Mesendoderm (in vitro differentiated cells): ENCODE measurements around the gene COA1.
"Not testable (repeated sequence)": the region's sequence is repeated elsewhere in the genome, so short reads cannot be mapped to it uniquely, and the experiment has no call there.

ENCODE experiments used
- DNase-seq: peaks from one replicate; pipeline ENCODE4 v3.0.0; 2013
- H2AK5ac ChIP-seq: 2 replicates; pipeline ENCODE4 v1.6.1; 2013; ENCODE audit warnings: low read length, inconsistent platforms
- H2BK120ac ChIP-seq: 2 replicates; pipeline ENCODE4 v1.6.1; 2013; ENCODE audit warnings: low read depth, mild to moderate bottlenecking, low read length, moderate library complexity, mixed read lengths
- H2BK15ac ChIP-seq: replicated peaks from 2 replicates; pipeline ENCODE4 v1.6.1; 2013; ENCODE audit warnings: low read depth, mild to moderate bottlenecking, moderate library complexity
- H2BK5ac ChIP-seq: 2 replicates; pipeline ENCODE4 v1.6.1; 2013; ENCODE audit warnings: low read length, inconsistent platforms
- H3K18ac ChIP-seq: 2 replicates; pipeline ENCODE4 v1.6.1; 2013; ENCODE audit warnings: mild to moderate bottlenecking, low read length, mixed read lengths
- H3K23ac ChIP-seq: one replicate; pipeline ENCODE4 v1.6.1; 2013; ENCODE audit warnings: low read length
- H3K27ac ChIP-seq: 2 replicates; pipeline ENCODE4 v1.5.1; 2013; ENCODE audit warnings: low read depth, mild to moderate bottlenecking, inconsistent platforms, low read length, moderate library complexity
- H3K27me3 ChIP-seq: 2 replicates; pipeline ENCODE4 v1.6.1; 2013; ENCODE audit warnings: low read length, control low read depth, mild to moderate bottlenecking, inconsistent platforms; ENCODE audit not compliant: insufficient read depth, poor library complexity
- H3K36me3 ChIP-seq: 2 replicates; pipeline ENCODE4 v1.6.1; 2013; ENCODE audit warnings: low read length, inconsistent platforms; ENCODE audit not compliant: control insufficient read depth, insufficient read depth
- H3K4ac ChIP-seq: one replicate; pipeline ENCODE4 v1.6.1; 2013; ENCODE audit warnings: low read depth, mild to moderate bottlenecking, low read length, moderate library complexity
- H3K4me1 ChIP-seq: 2 replicates; pipeline ENCODE4 v1.6.1; 2013; ENCODE audit warnings: low read depth, low read length, inconsistent platforms; ENCODE audit not compliant: control insufficient read depth
- H3K4me2 ChIP-seq: 2 replicates; pipeline ENCODE4 v1.6.1; 2013; ENCODE audit warnings: low read length
- H3K4me3 ChIP-seq: 2 replicates; pipeline ENCODE4 v1.5.1; 2013; ENCODE audit warnings: mild to moderate bottlenecking, low read length
- H3K56ac ChIP-seq: one replicate; pipeline ENCODE4 v1.6.1; 2013; ENCODE audit warnings: low read length
- H3K79me1 ChIP-seq: 2 replicates; pipeline ENCODE4 v1.6.1; 2013; ENCODE audit warnings: low read length, inconsistent platforms
- H3K79me2 ChIP-seq: 2 replicates; pipeline ENCODE4 v1.6.1; 2013; ENCODE audit warnings: mild to moderate bottlenecking, low read length; ENCODE audit not compliant: control insufficient read depth, insufficient read depth
- H3K9ac ChIP-seq: 2 replicates; pipeline ENCODE4 v1.6.1; 2013; ENCODE audit warnings: low read length, inconsistent platforms
- H4K5ac ChIP-seq: one replicate; pipeline ENCODE4 v1.6.1; 2013; ENCODE audit warnings: low read length
- H4K8ac ChIP-seq: one replicate; pipeline ENCODE4 v1.6.1; 2013; ENCODE audit warnings: low read depth, mild to moderate bottlenecking, control low read depth, low read length, moderate library complexity
- WGBS: extraction: QIAGEN DNeasy Blood & Tissue Kit; methylation state at CpG from one replicate; pipeline ENCODE4 v1.1.7; 2013; ENCODE audit warnings: low lambda C conversion rate, missing lambda C conversion rate; ENCODE audit not compliant: insufficient coverage; ENCODE audit errors: extremely low coverage; 5-methylcytosine and 5-hydroxymethylcytosine counted together

Gene COA1

GRCh38 chr7:43679210-43680068 is 49.9 kb downstream of the COA1 start:
- H2AK5ac ChIP-seq = no peak overlapping the region
- H3K4me3 ChIP-seq = no peak overlapping the region
- WGBS = no CpG with 5 or more reads among the region's 4 CpGs
- H3K27me3 ChIP-seq = no peaks in the 10 kb centered on the region
- H3K9ac ChIP-seq = no peak overlapping the region
- H4K8ac ChIP-seq = no peak overlapping the region
- no peak overlapping the region for H3K4me2 ChIP-seq
- no peak overlapping the region for H3K18ac ChIP-seq
- H3K27ac ChIP-seq = no peak overlapping the region
- no peak overlapping the region for H2BK120ac ChIP-seq
- no peak overlapping the region for H2BK5ac ChIP-seq
- peaks cover 11% of the 10 kb centered on the region for H3K79me1 ChIP-seq
- H3K79me2 ChIP-seq = peaks cover 26% of the 10 kb centered on the region
- H3K4me1 ChIP-seq = no peaks in the 10 kb centered on the region
- H3K4ac ChIP-seq = no peak overlapping the region
- no peak for DNase-seq
- no peak overlapping the region for H3K56ac ChIP-seq
- H3K23ac ChIP-seq = no peak overlapping the region
- no peaks in the 10 kb centered on the region for H3K36me3 ChIP-seq
- no peak overlapping the region for H4K5ac ChIP-seq
- no peak overlapping the region for H2BK15ac ChIP-seq

GRCh38 chr7:43678315-43678714 is 51.0 kb downstream of the COA1 start:
- Histone ChIP-seq H3K4me3 (no peak overlapping the region), H4K5ac (no peak overlapping the region), H2BK15ac (no peak overlapping the region), H2BK5ac (no peak overlapping the region), H3K79me1 (peaks cover 5% of the 10 kb centered on the region), H3K56ac (no peak overlapping the region), H3K4ac (no peak overlapping the region), H3K18ac (no peak overlapping the region), H3K23ac (no peak overlapping the region), H4K8ac (no peak overlapping the region), H3K4me2 (no peak overlapping the region), H3K27ac (no peak overlapping the region), H3K9ac (no peak overlapping the region), H2BK120ac (no peak overlapping the region), H3K27me3 (no peaks in the 10 kb centered on the region), H2AK5ac (no peak overlapping the region), H3K79me2 (peaks cover 24% of the 10 kb centered on the region), H3K4me1 (no peaks in the 10 kb centered on the region), H3K36me3 (no peaks in the 10 kb centered on the region)
- no peak for DNase-seq
- WGBS = no CpG with 5 or more reads among the region's 1 CpG

GRCh38 chr7:43677864-43678263 is 51.5 kb downstream of the COA1 start:
- H3K9ac ChIP-seq = no peak overlapping the region
- no peak overlapping the region for H2AK5ac ChIP-seq
- no peaks in the 10 kb centered on the region for H3K27me3 ChIP-seq
- H3K4ac ChIP-seq = no peak overlapping the region
- H3K23ac ChIP-seq = no peak overlapping the region
- H3K36me3 ChIP-seq = no peaks in the 10 kb centered on the region
- no peak for DNase-seq
- H3K79me2 ChIP-seq = peaks cover 23% of the 10 kb centered on the region
- H3K56ac ChIP-seq = no peak overlapping the region
- H3K4me1 ChIP-seq = no peaks in the 10 kb centered on the region
- no peak overlapping the region for H3K27ac ChIP-seq
- H4K8ac ChIP-seq = no peak overlapping the region
- H3K79me1 ChIP-seq = peaks cover 5% of the 10 kb centered on the region
- no peak overlapping the region for H2BK15ac ChIP-seq
- H3K4me2 ChIP-seq = no peak overlapping the region
- no peak overlapping the region for H3K4me3 ChIP-seq
- H2BK5ac ChIP-seq = no peak overlapping the region
- no peak overlapping the region for H2BK120ac ChIP-seq
- H3K18ac ChIP-seq = no peak overlapping the region
- H4K5ac ChIP-seq = no peak overlapping the region

- H3K9ac ChIP-seq = no peak overlapping the region
- H3K56ac ChIP-seq = no peak overlapping the region
- no peak overlapping the region for H4K5ac ChIP-seq
- H3K27ac ChIP-seq = no peak overlapping the region
- H3K4me3 ChIP-seq = no peak overlapping the region
- H4K8ac ChIP-seq = no peak overlapping the region
- H3K4me2 ChIP-seq = no peak overlapping the region
- no CpG with 5 or more reads among the region's 4 CpGs for WGBS
- H2BK15ac ChIP-seq = no peak overlapping the region
- H2AK5ac ChIP-seq = no peak overlapping the region
- H3K79me2 ChIP-seq = peaks cover 33% of the 10 kb centered on the region
- H3K4ac ChIP-seq = no peak overlapping the region
- no peaks in the 10 kb centered on the region for H3K36me3 ChIP-seq
- H3K18ac ChIP-seq = no peak overlapping the region
- H2BK120ac ChIP-seq = no peak overlapping the region
- no peaks in the 10 kb centered on the region for H3K27me3 ChIP-seq
- no peak overlapping the region for H3K23ac ChIP-seq
- peaks cover 7% of the 10 kb centered on the region for H3K79me1 ChIP-seq
- no peak for DNase-seq
- no peak overlapping the region for H2BK5ac ChIP-seq
- H3K4me1 ChIP-seq = no peaks in the 10 kb centered on the region
Measured at GRCh38 chr7:43674559-43675436, 54.5 kb downstream of the COA1 start.

- H3K4me3 ChIP-seq, H3K4ac ChIP-seq, H4K5ac ChIP-seq, H3K27ac ChIP-seq, DNase-seq, H2BK120ac ChIP-seq, H3K36me3 ChIP-seq, H3K56ac ChIP-seq, H2AK5ac ChIP-seq, H3K9ac ChIP-seq, H3K79me1 ChIP-seq, H2BK5ac ChIP-seq, H3K18ac ChIP-seq, H3K23ac ChIP-seq, H2BK15ac ChIP-seq, H4K8ac ChIP-seq, H3K27me3 ChIP-seq, H3K4me1 ChIP-seq, H3K4me2 ChIP-seq: not testable (repeated sequence)
- H3K79me2 ChIP-seq = peaks cover 35% of the 10 kb centered on the region
- WGBS = no CpG with 5 or more reads among the region's 5 CpGs
Measured at GRCh38 chr7:43673243-43673976, 55.9 kb downstream of the COA1 start.
